T-helper 2 cell (primary cell): ENCODE data around the gene CNTNAP2.
"Not testable (repeated sequence)": the region's sequence is repeated elsewhere in the genome, so short reads cannot be mapped to it uniquely, and the experiment has no call there.

Source experiments
- DNase-seq, 5 experiments: peaks; one replicate each; pipeline versions ENCODE4 v3.0.0 to v3.0.0-alpha.2; 2012 to 2022

The CNTNAP2 gene

DNA sequence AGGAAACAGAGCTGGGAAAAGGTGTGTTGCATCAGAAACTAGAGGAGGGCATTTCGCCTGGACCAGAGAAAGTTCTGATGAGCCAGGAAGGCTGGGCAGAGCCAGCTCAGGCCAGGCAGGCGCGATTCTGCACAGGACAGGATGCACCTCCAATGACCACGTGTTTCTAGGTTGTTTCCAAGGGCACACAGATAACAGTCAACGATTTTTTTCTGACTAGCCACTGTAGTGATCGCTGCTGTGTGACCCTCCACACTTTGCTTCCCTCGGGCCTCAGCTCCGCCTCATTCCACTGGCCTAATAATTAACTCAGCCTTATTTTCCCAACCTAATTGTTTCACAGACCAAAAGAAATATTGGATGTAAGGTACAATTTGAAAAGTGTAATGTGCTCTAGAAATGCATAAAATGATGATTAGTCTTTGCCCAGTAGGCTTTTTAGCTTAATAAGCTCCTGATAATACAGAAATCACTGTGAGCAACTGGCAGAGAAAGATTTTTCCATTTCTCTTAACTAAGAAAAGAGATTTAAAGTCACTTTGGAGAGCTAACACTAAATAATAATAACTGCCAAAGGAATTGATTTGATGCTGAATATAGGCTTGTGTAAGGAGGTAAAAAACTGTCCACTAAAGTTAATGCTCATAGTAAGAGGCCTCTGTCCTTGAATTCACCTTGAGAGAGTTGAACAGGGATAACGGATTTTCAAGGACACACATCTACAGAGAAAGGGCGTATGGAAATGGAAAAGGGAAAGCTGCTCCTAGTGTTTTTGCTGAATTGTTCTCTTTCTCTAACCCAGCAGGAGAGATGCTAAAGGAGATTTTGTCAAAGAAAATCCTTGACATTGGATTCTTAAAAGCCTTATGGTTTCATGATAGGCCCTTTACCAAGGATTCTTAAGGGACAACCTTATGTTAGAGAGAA, 2183.0 kb downstream of the CNTNAP2 start:
- DNase-seq = no peak

DNA sequence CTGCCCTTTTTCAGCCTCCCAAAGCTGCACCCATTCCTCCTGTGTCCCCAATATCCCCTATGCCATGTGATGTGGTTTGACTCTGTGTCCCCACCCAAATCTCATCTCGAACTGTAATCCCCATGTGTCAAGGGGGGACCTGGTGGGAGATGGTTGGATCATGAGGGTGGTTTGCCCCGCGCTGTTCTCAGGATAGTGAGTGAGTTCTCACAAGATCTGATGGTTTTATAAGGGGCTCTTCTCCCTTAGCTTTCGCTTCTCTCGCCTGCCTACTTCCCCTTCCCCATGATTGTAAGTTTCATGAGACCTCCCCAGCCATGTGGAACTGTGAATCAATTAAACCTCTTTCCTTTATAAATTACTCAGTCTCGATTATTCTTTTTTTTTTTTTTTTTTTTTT, 2185.8 kb downstream of the CNTNAP2 start:
- not testable (repeated sequence) for DNase-seq

DNA sequence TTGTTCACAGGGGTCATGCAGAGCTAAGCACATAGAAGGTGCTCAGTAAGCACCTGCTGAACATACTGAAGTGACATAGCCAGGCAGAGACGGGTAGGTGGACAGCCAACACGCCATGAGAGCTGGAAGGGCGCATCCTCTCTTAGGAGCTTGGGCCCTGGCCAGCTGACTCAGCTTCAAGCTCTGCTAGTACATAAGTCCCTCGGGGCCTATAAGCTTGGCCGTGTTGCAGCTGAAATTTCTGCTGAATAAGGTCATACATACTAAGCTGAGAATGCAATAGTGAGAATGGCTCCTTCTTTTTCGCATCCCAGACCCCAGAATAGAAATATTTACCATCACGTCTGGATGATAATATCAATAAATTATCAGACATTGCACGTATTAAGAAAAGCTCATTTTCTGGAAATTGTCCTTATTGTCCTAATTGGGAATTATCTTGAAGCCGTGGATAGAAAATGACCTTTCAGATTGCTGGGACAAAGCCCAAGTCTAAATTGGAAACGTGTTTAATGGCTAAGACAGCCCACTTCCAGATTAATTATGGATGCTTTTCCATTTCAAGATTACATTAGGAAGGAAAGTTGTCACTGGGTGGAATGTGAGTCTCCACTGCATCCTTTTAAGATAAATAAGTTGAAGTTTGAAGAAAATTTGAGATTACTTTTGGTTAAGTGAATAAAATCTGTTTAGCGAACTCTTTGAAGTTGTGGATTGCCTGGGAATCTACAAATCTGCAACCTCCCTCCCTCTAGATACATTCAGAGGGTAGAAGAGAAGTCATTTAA, 2186.9 kb downstream of the CNTNAP2 start:
- no peak for DNase-seq

GRCh38 chr7:148304083-148304335, 2187.4 kb downstream of the CNTNAP2 start:
- DNase-seq = no peak

DNA sequence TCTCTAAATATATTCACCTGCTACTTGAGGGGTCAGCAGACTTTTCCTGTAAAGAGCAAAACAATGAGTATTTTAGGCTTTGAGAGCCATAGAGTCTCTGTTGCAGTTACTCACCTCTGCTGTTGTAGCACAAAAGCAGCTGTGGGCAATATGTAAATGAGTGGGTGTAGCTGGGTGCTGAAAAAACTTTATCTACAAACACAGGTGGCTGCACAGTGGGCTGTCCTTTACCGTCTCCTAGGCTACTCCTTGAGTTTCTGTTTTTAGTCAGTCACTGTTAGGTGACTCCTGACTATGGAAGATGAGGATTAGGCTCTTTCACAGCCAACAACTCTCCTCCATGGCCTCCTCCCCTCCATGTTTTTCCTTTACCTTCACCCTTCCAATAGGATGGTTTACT, 2187.9 kb downstream of the CNTNAP2 start:
- DNase-seq = no peak

- no peak for DNase-seq
Observed at GRCh38 chr7:148306759-148307158, 2190.2 kb downstream of the CNTNAP2 start.

- no peak for DNase-seq
Observed at GRCh38 chr7:148318102-148318811, 2201.7 kb downstream of the CNTNAP2 start.

GRCh38 chr7:148318838-148319237, 2202.2 kb downstream of the CNTNAP2 start:
- DNase-seq = no peak

GRCh38 chr7:148319316-148319808, 2202.8 kb downstream of the CNTNAP2 start:
- DNase-seq = no peak

DNA sequence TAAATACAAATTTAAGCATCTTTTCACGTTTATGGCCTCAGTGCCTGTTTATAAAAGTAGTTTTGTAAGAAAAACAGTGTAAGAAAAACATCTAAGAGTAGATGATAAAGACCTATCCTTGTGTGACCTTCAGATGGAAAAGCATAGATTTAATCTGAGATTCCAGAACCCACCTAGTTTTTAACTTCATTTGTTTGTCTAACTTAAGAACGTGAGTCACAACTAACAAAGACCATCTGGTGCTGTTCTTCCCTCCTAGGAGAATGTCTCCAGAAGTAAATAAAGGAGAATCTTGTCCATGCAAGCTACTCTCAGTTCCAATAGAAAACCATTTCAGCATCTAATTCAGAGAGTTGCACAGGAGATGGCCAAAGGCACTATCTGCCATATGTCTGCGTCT, 2208.6 kb downstream of the CNTNAP2 start:
- no peak for DNase-seq

DNA sequence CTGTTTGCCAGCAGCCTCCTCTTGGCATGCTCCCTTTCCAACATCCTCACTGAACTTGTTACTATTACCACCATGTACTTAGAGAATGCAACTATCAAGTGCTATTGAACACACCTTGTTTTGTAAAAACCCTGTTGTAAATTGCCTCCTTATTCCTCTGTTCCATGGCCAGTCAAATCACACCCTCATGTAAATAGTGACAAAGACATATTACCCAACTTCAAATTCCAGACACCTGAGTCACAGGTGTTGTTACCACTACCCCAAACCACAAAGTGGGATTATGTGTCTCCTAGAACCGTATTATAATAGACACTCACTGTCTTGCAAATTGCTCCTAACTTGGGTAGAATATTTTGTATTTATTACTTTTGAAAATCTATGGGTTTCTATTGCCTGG, 2210.8 kb downstream of the CNTNAP2 start:
- DNase-seq = no peak

- DNase-seq = no peak
Observed at GRCh38 chr7:148328906-148329305, 2212.3 kb downstream of the CNTNAP2 start.

DNA sequence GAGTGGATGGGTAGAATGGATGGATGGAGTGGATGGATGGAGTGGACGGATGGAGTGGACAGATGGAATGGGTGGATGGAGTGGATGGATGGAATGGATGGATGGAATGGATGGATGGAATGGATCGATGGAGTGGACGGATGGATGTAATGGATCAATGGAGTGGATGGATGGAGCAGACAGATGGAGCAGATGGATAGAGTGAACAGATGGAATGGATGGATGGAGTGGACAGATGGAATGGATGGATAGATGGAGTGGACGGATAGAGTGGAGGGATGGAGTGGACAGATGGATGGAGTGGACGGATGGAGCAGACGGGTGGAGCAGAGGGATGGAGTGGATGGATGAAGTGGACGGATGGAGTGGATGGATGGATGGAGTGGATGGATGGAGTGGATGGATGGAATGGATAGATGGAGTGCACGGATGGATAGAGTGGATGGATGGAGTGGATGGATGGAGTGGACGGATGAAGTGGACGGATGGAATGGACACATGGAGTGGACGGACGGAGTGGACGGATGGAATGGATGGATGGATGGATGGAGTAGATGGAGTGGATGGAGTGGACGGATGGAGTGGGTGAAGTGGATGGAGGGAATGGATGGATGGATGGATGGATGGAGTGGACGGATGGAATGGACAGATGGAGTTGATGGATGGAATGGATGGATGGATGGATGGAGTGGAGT, 2213.7 kb downstream of the CNTNAP2 start:
- DNase-seq = no peak

- no peak for DNase-seq
Observed at GRCh38 chr7:148330822-148331221, 2214.2 kb downstream of the CNTNAP2 start.

- DNase-seq = not testable (repeated sequence)
Observed at GRCh38 chr7:148331456-148331855, 2214.9 kb downstream of the CNTNAP2 start.

GRCh38 chr7:148332191-148333186, 2215.9 kb downstream of the CNTNAP2 start:
- DNase-seq = no peak

- no peak for DNase-seq
Observed at GRCh38 chr7:148334441-148334956, 2217.9 kb downstream of the CNTNAP2 start.

DNA sequence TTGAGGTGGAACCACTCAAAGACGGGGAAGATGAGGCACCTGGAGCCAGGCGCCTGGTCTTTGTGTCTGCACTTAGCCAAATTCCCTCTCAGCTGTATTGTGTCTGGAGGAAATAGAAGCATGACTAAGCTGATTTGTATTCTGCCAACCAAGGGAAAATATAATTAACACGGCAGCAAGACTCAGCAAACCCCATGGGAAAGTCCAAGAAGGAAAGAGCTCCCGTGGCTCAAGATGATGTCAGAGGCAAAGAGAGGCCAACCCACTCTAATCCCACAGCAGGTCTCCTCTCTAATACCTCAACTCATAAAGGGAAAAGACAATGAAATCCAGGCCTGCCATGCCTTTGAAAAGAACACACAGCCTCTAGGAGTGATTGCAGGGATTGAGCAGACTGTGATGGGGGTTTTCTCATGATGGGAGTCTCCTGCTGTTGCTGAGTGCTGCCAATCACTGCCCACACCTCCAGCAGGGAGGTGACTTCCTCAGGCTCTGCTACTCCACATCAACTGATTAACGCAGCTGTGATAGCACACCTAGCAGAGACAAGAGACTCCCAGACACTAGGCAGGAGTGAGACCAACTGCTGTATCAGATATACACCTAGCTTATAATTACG, 2218.5 kb downstream of the CNTNAP2 start:
- no peak for DNase-seq

- no peak for DNase-seq
Observed at GRCh38 chr7:148335790-148336189, 2219.2 kb downstream of the CNTNAP2 start.

DNA sequence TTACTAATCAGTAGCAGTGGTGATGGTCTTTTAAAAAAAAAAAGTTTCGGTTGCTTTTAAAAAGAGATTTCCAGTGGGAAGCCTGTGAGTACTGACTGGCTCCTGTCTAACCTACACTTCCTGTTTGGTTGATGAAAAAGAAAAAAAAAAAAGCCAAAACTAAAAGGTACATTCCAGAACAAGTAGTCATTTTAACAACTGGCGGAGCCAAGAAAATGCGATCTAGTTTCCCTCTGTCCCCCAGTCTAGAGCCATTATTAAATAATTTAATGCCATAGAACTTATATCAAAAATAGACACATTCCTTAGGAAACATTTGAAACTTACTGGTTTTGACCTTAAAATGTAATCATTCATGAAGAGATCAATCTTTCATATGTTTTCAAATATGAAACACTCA, 2219.8 kb downstream of the CNTNAP2 start:
- no peak for DNase-seq
